NCI-H460 (cell line): Measurements from ENCODE around the gene PRR30. TPM values are rescaled to one million over a fixed set of nuclear protein-coding genes. Genes with fewer than 3 reads are reported as not detected.
A peak's percentile ranks its signal among the peaks of the same experiment; 100 is the strongest.

Source experiments
- DNase-seq: peaks from one replicate; pipeline ENCODE4 v3.0.0-alpha.2; 2016; ENCODE audit warnings: low read depth; ENCODE audit errors: extremely low read depth
- total RNA-seq: library from RNA; depleted of rRNA; stranded (reverse); fragments of >200 nt; shearing (Covaris generic); gene quantifications from 2 replicates; pipeline ENCODE4 v1.2.3, GENCODE V29; 2014

Gene PRR30
- total RNA-seq, 1 experiment from 2014 or later: not detected

DNA sequence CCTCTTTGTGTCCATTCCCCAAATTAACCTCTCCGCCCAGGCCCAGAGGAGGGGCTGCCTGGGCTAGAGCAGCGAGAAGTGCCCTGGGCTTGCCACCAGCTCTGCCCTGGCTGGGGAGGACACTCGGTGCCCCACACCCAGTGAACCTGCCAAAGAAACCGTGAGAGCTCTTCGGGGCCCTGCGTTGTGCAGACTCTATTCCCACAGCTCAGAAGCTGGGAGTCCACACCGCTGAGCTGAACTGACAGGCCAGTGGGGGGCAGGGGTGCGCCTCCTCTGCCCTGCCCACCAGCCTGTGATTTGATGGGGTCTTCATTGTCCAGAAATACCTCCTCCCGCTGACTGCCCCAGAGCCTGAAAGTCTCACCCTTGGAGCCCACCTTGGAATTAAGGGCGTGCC is 39.2 kb downstream of the PRR30 start:
- no peak for DNase-seq

DNA sequence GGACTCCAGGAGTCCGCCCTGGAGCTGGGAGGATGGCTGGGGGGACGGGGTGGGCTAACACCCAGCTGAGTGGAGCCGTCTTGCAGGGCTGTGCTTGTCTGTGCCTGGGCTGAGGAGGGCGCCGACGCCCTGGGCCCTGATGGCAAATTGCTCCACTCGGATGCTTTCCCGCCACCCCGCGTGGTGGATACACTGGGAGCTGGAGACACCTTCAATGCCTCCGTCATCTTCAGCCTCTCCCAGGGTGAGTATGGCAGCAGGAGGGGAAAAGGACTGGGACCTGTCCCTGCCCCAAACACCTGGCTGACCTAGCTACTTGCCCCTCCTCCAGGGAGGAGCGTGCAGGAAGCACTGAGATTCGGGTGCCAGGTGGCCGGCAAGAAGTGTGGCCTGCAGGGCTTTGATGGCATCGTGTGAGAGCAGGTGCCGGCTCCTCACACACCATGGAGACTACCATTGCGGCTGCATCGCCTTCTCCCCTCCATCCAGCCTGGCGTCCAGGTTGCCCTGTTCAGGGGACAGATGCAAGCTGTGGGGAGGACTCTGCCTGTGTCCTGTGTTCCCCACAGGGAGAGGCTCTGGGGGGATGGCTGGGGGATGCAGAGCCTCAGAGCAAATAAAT is 39.8 kb downstream of the PRR30 start:
- no peak for DNase-seq

DNA sequence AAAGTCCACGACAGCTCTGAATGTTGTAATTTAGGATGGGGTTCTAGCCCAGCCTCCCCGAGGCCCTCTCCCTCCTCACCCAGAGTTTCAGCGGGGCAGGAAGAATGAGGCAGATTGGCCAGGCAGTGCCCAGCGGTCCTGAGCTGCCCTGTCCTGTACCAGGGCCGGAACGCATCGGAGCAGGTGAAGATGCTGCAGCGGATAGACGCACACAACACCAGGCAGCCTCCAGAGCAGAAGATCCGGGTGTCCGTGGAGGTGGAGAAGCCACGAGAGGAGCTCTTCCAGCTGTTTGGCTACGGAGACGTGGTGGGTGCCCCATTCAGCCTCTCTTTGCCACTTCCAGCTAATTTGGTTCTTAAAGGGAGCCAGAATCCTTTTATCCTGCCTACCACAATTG is 41.9 kb downstream of the PRR30 start:
- DNase-seq: no peak

DNA sequence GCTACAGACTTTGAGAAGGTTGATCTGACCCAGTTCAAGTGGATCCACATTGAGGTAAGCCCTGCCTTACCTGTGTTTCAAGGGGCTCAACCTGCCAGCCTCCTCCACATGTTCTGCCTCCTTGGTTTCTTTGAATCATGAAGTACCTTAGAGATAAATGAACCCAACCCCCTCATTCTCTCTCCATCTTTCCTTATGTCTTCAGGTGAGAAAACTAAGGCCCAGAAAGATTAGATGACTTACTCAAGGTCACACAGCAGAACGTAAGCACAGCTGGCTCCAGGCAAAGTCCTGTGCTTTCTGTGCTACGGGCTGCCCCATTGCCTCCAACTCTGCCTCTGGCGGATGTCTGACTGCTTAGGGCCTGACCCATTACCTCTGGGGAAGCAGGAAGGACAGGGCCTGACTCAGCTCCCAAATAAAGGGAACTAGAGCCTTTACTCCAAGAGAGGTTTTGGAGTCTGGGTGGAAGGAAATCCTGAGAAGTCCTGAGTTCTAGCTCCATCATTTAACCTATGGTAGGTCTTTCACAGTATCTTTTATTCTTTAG is 42.4 kb downstream of the PRR30 start:
- no peak for DNase-seq

DNA sequence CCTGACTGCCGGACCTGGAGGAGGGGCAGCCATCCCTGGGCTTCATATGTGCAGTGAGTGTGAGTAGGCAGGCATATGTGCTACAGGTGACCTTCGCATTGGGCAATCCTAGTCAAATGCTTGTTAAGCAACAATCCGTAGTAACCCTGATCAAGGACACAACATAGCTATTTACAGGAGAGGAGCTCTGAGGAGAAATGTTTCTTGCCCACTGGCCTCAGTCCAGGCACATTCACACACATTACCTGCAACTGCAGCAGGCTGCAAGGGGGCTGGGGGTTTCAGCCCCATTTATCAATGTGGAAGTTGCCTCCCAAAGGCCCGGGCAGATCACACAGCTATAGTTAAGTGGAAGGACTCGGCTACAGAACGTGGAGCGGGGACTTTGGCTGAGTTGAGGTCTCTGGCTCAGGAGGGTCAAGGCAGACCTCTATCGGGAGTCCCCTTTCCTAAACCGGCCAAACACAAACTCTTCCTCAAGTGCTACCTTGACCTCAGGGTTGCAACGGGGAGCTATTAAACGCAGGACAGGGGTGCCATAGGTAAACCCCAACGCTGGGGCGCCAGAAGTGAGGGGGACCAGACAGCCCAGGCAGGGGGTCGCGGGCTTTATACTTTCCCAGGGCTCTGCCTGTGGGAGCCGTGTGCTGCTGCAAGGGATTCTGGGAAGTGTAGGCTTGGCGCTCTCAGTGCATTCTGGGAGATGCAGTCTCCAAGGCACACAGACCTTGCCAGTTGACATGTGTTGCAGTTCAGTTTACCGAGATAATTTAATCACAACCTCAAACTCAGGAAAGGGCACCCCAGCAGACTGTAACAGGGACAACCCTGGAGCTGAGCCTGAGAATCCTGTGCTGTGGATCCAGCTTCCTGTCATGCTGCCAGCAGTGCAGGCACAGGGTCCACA is 43.2 kb downstream of the PRR30 start:
- peak; percentile 37 for DNase-seq

DNA sequence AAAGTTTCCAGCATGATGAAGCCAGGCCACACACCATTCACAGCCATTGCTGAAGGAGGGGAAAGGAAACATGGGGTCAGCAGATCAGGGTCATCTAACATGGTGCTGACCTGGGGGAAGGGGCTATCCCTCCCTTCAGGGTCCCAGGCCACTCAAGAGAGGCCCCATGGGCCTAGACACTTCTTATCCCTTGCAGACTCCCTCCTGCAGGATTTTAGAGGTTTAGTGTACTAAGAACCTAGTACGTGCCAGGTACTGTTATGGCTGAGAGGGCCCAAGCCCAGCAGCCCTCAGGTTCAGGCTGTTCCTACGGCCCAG is 43.8 kb downstream of the PRR30 start:
- DNase-seq: no peak

DNA sequence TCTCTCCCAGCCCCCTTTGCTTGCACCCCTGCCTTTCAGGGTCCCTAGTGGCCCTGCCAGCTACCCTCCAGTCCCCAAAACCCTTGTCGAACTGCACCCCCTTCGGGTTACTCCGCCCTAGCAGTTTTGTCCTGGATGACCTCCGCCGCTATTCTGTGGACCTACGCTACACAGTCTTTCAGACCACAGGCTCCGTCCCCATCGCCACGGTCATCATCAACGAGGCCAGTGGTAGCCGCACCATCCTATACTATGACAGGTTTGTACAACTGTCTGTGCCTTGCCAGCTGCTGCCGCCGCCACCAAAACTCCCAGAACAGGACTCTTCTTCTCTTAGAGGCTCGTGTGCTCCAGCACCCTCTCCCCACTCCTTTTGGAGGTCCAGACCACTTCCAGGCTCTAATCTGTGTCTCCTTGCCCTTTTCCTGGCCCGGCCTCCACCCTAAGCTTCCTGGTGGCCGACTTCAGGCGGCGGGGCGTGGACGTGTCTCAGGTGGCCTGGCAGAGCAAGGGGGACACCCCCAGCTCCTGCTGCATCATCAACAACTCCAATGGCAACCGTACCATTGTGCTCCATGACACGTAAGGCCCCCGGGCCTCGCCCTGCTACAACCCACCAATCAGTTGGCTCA is 44.7 kb downstream of the PRR30 start:
- no peak for DNase-seq

DNA sequence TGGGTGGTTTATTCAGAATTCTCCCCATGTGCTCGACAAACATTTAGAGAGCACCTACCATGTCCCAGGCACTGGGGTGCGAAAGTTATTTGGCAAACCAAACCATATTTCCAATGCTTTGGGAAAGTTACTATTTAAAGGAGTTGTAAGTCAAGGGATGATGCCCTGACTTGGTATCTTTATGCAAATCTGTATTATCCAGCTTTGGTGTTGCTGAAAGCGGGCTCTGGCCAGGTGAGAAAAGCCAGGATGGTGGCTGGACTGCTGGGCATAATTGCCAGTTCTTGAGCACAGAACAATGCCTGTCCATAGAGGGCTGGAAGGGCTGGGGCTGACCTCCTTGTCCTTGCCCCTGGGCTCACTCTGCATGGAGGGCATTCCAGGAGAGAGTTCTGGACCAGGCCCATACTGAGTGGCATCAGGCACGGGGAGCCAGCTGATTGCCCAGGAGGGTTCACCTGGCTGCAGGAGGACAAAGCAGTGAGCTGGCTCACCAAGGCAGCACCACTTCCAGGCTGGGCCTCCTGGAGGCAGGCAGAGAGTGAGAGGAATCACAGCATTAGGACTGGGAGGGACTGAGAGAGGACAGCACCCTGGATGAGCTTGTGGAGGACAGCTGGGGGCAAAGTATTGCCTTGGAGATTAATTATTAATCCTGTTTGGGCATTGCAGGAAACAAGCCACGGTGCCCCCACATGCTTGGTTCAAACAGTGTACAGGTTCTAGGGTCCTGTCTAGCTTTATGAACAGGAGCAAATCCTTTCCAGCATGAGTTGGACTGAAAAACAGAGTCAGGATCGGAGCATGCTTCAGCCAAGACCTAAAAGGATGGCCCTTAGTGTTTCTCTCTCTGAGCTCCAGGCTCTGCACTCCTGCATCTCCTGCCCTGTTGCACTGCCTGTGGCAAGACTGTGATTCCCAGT is 45.5 kb downstream of the PRR30 start:
- DNase-seq: no peak

DNA sequence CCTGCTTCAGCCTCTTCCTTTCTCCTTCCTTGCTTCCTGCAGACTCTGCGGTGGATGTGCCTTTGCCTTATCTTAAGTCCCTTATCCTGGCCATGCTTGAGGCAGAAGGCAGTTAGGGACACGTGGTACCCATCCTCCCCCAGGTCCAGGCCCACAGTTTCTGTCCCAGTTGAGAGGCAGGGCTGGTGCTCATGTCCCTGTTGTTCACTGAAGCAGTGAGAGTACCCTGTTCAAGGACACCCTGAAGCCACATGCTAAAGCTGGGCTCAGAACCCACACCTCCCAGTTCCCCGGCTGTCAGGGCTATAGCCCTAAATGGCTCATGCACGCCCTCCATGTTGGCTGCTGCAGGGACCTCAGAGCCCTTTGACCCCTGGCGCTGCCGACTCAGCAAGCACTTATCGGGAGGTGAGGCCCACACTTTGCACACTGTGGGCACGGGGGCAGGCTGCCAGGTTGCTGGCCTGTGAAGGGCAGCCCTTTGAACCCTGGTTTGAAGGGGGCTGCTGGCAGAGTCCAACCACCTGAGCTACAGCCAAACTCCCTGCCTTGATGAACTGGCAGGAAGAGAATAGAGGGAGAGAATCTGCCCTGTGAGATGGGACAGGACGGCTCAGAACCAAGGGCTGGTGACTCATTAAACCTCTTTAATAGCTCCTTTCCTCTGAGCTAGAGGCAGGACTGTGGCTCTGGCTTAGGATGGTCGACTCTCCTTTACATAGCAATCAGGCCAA is 46.3 kb downstream of the PRR30 start:
- no peak for DNase-seq

DNA sequence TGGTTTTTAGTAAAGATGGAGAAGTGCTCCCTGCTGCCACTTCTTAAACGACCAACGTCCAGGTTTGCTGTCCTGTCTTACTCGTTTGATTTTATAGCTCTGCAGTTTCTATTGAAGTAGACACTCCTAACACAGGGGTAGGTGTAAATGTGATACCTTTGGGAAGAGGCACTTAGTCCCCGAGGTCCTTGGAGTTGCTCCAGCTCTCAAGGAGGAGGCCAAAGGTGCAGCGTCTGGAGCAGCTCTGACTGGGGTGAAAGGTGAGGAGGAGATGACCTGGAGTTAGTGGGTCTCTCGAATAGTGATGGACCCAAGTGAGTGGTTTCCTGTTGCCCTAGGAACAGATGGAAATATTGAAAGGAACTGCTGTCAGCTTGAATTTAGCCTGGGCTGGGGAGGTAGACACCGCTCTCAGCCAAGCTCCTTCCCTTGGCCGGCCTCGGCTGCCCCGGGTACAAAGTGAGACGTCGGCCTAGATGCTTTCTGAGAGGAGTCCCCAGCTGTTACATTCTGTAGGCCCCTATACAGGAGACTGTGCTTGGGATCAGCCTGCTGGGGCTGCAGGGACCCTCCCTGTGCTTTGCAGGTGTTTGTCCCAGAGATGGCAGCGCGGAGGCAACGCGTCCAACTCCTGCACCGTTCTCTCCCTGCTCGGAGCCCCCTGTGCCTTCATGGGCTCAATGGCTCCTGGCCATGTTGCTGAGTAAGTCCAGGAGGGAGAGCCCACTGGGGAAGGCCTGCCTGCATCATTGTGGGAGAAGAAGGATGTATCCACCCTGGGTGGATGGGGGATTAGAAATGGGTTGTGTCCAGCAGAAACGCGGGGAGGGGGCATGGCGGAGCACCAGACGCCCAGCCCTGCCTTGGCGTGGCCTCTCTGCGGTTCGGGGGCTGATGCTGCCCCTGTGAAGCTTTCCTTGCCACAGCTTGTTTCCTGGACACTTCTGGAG is 47.2 kb downstream of the PRR30 start:
- no peak for DNase-seq

DNA sequence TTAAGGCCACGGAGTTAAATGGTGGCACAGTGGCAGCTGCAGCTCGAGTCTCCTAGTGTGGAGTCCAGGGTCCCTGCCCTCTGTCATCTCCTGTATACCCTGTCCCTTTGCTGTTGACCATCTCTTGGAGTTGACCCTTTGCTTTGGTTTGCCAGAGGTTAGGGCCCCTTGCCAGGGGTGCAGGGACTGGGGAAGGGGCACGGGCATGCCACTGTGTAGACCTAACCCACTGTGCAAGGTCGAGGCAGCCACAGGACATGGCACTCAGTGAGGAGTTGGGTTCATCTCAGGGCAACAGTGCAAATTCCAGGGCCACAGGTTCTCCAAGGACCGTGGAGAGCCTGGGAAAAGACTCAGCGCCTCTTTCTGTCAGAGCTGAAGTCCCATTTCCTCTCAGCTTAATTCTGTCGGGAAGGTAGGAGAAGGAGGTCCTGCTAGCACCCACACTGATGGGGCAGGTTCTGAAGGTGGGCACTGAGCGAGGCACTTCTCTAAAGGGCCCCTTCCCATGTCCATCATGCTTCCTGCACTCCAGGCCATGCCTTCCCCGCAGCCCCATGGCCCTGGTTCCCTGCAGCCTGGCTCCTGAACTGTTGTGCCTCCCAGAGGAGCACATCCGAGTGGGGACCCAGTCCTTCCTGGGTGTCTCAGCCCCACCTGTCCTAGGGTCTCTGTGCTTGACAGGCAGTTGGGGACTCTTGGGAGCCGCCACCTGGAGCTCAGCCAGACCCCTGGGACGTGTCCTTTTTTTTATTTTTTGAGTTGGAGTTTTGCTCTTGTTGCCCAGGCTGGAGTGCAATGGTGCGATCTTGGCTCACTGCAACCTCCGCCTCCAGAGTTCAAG is 49.9 kb downstream of the PRR30 start:
- DNase-seq: no peak

DNA sequence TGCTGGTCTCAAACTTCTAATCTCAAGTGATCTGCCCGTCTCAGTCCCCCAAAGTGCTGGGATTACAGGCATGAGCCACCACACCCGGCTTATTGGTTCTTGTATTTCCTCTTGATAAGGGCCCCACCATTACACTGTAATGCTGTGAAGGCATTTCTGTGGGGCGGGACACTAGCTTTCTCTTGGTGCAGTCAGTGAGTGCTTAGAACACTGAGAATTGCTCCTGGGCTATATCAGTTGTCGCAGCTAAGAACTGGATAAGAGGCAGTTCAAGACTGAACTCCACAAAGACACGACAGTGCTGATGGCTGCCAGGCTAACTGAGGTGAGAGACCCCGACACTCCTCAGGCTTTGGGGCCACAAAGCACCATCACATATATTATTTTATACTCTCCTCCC is 50.6 kb downstream of the PRR30 start:
- no peak for DNase-seq

DNA sequence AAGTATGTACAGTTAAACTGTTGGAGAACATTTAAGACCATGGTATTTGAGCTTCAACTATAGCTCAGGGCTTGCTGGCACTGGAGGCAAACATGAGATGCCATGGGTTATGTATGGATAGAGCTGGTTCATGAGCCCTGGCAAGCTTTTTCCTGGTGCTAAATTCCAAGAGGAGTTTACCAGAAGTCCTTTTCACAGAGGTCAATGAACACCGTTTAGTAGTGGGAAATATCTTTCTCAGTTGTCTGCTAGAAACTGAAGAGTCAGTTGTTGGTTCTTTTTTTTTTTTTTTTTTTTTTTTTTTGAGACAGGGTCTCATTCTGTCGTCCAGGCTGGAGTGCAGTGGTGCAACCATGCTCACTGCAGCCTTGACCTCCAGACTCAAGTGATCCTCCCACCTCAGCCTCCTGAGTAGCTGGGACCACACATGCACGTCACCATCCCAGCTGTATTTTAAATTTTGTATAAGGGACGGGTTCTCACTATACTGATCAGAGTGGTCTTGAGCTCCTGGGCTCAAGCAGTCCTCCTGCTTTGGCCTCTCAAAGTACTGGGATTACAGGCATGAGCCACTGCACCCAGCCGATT is 51.3 kb downstream of the PRR30 start:
- DNase-seq: no peak
